IPS-18c (cell line): Measurements from ENCODE around the gene TNFRSF1A.

Experiments used
- H3K4me3 ChIP-seq: 2 replicates; pipeline ENCODE4 v1.7.0; 2013; ENCODE audit warnings: low read depth, mild to moderate bottlenecking, low read length, moderate library complexity; ENCODE audit not compliant: insufficient read depth
- H3K9me3 ChIP-seq: one replicate; pipeline ENCODE4 v1.6.1; 2013; ENCODE audit warnings: mild to moderate bottlenecking, low read length, moderate library complexity; ENCODE audit not compliant: control insufficient read depth, insufficient read depth

The TNFRSF1A gene

DNA sequence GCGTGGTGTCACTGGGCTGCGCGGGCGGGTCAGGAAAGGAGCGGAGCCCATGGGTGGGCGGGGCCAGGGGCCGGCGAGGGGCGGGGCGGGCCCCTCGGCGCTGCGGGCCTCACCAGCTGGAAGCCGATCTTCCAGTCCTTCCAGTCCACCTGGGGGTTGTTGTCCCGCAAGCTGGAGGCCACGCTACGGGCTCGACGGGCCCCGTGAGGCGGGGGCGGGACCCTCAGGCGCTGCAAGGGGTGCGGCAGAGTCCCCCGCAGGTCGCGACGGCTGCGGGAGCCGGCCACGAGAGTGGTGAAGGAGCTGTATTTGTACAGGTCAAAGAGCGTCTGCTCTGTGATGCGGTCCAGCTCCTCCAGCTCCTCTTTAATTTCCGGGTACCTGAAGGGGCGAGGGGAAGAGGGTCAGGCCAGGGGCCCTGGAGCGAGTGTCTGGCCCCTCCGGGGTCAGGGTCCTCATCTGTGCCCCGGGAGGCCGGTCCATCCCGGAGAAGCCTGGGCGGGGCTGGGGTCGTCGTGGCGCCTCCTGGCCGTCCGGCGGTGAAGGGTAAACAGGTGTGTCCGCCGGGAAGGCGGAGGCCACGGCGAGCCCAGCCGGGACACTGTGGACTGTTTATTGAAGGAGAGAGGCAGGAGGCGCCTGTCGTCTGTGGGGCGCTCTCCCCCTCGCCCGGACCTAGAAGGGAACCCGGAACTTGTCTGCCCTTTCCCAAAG, 21.6 kb upstream of the TNFRSF1A start:
- no peaks in the 10 kb centered on the region for H3K9me3 ChIP-seq
- peak overlapping the region; percentile 44 for H3K4me3 ChIP-seq

- H3K4me3 ChIP-seq, result no peak overlapping the region
- H3K9me3 ChIP-seq, result no peaks in the 10 kb centered on the region
Measured at GRCh38 chr12:6363010-6363329, 21.1 kb upstream of the TNFRSF1A start.

DNA sequence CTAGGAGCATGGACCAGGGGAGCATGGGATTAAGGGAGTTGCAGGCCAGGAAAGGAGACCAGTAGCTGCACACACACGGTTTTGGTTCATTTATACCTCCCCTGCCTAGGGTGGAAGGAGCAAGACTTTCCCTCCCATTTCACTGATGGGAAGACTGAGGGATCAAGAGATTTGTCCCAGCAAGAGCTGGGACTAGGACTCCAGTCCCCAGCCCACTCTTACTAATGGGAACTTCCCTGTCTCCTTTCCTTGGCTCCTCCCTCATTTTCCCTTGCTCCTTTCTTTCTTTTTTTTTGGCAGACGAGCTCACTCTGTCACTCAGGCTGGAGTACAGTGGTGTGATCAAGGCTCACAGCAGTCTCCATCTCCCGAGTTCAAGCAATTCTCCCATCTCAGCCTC, 20.5 kb upstream of the TNFRSF1A start:
- H3K4me3 ChIP-seq, result no peak overlapping the region
- H3K9me3 ChIP-seq, result no peaks in the 10 kb centered on the region

DNA sequence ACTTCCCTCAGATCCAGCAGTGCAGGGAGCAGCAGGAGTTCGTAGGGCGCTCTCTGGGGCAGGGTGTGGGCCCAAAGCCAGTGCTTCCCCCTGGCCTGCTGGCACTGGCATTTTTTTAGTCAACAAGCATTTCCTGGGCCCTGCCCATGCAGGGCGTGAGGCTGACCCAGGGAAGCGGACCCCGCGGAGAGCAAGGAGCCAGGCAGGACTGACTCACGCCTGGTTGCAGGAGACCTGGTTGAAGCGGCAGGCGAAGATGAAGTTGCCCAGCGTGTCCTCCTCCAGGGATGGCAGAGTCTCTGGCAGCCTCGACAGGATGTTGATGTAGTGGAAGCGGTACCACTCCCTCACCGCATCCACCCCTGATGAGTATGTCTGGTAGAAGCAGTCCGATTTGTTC, 20.0 kb upstream of the TNFRSF1A start:
- H3K9me3 ChIP-seq, result no peaks in the 10 kb centered on the region
- H3K4me3 ChIP-seq, result no peak overlapping the region

DNA sequence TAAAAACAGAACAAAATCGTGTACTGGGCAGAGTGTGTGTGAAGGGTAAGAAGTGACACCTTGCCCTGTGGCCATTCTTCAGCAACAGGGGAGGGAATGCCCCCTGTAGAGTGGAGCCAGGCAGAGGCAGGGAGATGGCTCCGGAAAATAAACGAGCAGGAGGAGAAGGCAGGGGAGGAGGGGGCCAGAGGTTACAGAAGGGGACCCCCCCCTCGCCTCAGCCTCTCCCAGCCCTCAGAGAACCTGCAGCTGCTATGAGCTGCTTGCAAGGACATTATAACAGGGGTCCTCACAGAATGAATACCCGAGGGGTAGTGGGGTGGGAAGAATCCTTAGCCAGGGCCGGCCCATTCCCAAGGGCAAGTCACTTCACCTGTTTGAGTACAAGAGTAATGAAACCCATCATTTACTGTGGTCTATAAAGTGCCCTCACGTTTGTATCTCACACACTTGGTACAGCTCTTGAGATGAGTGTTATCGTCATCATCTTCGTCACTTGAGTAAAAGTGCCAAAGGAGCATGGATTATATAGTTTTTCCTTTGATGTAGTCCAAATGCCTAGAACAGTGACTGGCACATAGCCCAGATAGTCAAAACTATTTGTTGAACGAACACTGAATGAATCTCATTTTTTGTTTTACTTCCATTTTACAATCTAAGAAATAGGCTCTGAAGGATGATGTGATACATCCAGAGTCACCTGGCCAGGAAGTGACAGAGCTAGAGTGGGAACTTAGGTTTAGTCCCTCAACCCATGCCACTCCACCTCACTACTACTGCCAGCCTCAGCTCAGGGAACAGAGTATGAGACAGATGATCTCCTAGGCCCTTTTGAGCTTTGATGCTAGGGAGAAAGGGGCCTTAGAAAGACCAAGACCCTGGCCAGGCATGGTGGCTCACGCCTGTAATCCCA, 19.0 kb upstream of the TNFRSF1A start:
- Histone ChIP-seq H3K9me3 (no peaks in the 10 kb centered on the region), H3K4me3 (no peak overlapping the region)

DNA sequence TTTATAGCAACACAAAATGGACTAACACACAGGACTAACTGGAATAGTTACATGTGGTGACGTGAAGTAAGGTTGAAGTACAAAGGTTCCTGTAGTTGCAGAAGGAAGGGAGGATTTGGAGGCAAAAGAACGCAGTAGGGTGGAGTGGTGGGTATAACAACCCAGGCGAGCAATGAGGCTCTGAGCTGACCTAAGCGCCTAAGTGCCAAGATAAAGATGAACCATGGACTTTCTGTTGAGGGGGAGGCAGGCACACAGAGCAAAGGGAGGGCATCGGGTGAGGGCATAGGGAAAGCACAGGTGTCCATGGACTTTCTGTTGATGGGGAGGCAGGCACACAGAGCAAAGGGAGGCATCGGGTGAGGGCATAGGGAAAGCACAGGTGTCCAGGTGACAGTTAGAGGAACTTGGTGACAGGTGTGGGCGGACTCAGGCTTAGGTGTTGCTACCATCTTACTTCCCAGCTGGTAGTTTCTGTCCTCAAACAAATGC, 18.2 kb upstream of the TNFRSF1A start:
- H3K4me3 ChIP-seq, result no peak overlapping the region

GRCh38 chr12:6358881-6359280, 17.0 kb upstream of the TNFRSF1A start:
- Histone ChIP-seq H3K4me3 (no peak overlapping the region), H3K9me3 (no peaks in the 10 kb centered on the region)

More for the DNA sequence above, 18.2 kb upstream of the TNFRSF1A start:
- H3K9me3 ChIP-seq, result no peaks in the 10 kb centered on the region

DNA sequence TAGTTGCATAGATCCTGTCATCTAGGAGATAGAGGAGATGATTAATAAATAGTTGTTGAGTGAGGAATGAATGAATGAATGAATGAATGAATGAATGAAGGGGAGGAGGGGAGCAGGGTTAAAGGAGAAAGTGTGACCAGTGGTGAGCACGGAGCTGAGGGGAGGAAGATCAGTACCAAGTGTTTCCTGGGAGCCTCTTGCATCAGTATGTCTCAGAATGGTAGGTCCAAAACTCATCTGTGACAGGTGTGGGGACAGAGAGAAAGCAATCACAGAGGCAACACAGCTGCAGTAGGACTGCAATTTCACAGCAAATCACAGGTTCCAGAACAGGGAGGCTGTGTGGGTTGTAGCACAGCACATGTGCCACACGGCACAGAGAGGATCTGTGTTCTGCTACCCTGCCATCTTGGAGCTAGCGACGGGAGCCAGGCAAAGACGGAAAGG, 14.5 kb upstream of the TNFRSF1A start:
- no peaks in the 10 kb centered on the region for H3K9me3 ChIP-seq

DNA sequence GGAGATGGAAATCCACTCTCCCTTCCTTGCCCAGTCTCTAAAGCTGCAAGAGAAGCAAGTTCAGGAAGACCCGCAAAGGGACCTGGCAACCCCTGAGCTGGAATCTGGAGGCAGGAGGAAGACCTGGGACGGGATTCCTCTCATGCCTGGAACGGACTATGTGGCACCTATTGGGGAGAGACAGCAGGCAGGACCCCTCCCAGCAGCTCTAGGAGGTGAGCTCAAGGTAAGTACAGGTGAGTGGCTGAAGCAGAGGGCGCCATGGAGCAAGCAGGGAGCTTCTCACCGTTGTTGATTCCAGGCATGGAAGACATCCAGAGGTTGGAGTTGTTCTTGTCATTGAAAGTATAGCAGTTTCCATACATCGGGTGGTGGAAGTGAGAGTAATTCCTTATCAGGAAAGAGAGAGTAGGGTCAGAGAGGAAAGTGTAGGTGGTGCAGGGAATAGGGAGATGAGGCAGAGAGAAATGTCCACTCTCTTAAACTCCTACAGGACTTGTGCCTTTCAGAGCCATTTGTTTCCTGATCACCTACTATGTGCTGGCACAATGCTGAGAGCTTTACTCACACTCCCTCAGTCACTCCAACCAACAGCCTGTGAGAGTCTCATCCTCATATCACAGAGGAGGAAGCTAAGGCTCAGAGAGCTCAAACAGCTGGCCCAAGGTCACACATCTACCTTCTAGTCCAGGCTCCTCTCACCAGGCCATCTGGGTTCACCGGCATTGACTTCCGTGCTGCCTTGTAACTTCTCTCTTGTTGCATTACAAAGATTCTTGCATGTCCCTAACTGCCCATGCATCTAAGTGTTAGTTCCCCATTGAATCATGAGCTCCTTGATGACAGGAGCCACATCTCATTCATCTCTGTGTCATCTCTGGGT, 13.9 kb upstream of the TNFRSF1A start:
- H3K4me3 ChIP-seq, result no peak overlapping the region
- H3K9me3 ChIP-seq, result no peaks in the 10 kb centered on the region

More for the DNA sequence above, 14.5 kb upstream of the TNFRSF1A start:
- no peak overlapping the region for H3K4me3 ChIP-seq

- Histone ChIP-seq H3K9me3 (no peaks in the 10 kb centered on the region), H3K4me3 (no peak overlapping the region)
Measured at GRCh38 chr12:6354495-6355393, 12.9 kb upstream of the TNFRSF1A start.

DNA sequence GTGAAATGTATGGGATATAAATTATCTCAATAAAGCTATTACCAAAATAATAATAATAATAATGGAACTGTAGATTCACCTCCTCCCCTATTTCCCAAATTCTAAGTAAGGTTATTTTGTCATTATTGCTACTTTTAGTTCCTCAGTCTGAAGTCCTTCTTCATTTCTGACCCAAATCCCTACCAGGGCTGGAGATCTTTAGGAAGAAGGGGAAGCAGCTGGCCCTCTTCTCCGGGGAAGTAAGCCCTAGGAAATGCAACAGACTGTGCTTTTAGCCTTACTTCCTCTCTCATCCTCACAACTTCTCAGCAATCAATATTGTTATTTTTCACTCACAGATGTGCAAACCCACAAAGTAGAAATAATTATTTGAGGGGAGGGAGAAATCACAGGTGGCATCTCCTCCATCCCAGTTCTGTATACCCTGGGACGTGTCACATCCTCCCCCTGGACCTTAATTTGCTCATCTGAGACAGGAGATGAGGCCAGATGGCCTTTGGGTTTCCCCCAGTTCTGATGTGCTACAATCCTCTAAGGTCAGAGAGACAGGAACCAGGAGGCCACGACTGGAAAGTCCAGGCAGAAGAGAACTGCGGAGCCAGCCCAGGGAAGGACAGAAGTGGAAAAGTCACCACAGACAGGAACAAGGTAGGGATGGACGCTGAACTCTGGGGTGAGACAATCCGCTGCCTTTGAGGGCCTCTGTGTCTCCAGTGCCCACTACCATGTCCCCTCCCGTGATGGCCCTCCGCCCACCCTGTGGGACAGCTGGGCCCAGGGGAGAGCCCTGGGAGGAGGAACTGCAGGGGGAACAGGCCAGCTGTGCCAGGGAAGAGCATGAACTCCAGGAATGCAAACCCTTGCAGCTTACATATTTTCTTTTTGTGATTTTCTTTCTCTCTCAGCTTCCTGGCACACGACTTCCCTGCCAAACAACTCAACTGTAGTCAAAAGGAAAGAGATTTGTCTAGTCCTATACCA, 10.6 kb upstream of the TNFRSF1A start:
- no peak overlapping the region for H3K4me3 ChIP-seq
- H3K9me3 ChIP-seq, result no peaks in the 10 kb centered on the region

DNA sequence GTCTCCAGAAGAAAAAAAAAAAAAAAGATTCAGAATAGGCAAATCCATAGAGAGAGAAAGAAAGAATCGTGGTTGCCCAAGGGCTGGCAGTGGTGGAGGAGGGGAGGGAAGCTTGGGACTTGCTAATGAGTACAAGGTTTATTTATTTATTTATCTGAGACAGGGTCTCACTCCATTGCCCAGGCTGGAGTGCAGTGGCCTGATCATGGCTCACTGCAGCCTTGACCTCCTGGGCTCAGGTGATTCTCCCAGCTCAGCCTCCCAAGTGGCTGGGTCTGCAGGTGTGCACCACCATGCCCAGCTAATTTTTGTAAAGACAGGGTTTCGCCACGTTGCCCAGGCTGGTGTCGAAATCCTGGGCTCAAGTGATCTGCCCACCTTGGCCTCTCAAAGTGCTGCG, 9.7 kb upstream of the TNFRSF1A start:
- H3K4me3 ChIP-seq, result no peak overlapping the region

DNA sequence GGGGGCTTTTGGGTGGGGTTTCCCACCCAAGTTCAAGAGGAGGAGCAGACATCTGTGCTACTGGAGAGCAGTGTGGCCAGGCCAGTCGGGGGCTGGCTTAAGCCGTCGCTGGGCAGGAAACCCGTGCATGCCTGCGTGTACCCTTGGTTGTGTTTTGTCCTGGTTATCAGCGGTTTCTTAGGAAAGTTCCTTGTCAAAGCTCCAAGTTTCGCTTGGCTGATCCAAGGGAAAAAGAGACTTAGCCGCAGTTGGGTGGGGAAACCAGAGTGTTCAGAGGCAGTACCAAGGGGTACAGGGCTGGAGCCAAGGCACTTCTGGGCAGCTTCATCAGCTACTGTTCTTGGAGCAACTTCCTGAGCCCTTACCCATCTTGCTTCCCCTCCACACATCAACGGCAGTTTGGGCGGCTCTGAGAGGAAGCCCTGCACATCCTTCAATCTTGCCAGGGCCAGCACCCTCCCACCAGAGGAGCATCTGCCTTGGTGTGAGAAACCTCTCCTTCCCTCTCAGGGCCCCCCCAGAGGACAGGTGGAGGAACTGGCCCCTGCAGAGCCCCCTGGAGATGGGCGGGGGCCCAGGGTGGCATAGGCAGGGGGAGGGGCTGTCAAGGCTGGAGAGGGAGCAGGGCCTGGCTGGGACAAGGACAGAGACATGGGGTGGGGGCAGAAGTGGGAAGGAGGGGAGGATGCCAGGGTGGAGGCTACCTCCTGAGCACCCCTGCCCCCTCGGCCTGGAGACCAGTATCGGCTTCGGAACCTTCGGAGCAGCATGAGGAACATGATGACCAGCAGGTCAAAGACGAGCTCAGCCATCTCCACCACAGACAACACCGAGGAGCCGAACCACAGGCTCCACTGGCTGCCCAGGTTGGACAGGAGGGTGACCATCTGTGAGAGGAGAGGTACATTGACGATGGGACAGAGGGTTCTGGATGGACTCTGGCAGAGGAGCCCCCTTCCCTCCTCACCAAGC, 5.8 kb upstream of the TNFRSF1A start:
- Histone ChIP-seq H3K9me3 (no peaks in the 10 kb centered on the region), H3K4me3 (no peak overlapping the region)

More for the DNA sequence above, 9.7 kb upstream of the TNFRSF1A start:
- no peaks in the 10 kb centered on the region for H3K9me3 ChIP-seq

DNA sequence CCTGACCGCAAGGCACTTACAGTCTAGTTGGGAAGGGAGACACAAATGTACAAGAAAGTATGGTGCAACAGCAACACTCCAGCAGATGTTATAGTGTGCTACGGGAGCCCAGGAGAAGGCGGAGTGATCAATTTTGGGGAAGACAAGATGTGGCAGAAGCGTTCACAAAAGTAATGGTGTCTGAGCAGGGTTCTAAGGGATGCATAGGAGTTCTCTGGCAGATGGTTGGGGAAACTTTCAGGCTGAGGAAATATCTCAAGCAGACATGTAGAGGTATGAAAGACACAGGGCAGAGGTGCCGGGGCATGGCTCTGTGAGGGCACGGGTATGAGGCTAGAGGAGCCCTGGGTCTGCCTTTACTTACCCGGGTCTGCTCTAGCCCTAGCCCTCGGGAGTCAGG, 5.1 kb upstream of the TNFRSF1A start:
- Histone ChIP-seq H3K4me3 (no peak overlapping the region), H3K9me3 (no peaks in the 10 kb centered on the region)
